ENCODE measurements around the gene NKAPL.
"Not testable (repeated sequence)": the region's sequence is repeated elsewhere in the genome, so short reads cannot be mapped to it uniquely, and the experiment has no call there.

GRCh38 chr6:28306363-28306762 lies 47.3 kb downstream of the NKAPL start:
- TF ChIP-seq, protein P1, sequence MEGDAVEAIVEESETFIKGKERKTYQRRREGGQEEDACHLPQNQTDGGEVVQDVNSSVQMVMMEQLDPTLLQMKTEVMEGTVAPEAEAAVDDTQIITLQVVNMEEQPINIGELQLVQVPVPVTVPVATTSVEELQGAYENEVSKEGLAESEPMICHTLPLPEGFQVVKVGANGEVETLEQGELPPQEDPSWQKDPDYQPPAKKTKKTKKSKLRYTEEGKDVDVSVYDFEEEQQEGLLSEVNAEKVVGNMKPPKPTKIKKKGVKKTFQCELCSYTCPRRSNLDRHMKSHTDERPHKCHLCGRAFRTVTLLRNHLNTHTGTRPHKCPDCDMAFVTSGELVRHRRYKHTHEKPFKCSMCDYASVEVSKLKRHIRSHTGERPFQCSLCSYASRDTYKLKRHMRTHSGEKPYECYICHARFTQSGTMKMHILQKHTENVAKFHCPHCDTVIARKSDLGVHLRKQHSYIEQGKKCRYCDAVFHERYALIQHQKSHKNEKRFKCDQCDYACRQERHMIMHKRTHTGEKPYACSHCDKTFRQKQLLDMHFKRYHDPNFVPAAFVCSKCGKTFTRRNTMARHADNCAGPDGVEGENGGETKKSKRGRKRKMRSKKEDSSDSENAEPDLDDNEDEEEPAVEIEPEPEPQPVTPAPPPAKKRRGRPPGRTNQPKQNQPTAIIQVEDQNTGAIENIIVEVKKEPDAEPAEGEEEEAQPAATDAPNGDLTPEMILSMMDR (IDR thresholded peaks at IDR 0.05; ENCODE audit: low read depth, low read length), result not testable (repeated sequence)
- TF ChIP-seq MYC (IDR thresholded peaks at IDR 0.05; ENCODE audit: low read depth, low read length), result not testable (repeated sequence)
